Measurements from ENCODE around the gene FBXO47.
"Not testable (repeated sequence)": the region's sequence is repeated elsewhere in the genome, so short reads cannot be mapped to it uniquely, and the experiment has no call there.

Gene FBXO47

GRCh38 chr17:38921756-38922411 is 45.3 kb downstream of the FBXO47 start:
- no peak for DNase-seq (ENCODE audit: low read depth)

DNA sequence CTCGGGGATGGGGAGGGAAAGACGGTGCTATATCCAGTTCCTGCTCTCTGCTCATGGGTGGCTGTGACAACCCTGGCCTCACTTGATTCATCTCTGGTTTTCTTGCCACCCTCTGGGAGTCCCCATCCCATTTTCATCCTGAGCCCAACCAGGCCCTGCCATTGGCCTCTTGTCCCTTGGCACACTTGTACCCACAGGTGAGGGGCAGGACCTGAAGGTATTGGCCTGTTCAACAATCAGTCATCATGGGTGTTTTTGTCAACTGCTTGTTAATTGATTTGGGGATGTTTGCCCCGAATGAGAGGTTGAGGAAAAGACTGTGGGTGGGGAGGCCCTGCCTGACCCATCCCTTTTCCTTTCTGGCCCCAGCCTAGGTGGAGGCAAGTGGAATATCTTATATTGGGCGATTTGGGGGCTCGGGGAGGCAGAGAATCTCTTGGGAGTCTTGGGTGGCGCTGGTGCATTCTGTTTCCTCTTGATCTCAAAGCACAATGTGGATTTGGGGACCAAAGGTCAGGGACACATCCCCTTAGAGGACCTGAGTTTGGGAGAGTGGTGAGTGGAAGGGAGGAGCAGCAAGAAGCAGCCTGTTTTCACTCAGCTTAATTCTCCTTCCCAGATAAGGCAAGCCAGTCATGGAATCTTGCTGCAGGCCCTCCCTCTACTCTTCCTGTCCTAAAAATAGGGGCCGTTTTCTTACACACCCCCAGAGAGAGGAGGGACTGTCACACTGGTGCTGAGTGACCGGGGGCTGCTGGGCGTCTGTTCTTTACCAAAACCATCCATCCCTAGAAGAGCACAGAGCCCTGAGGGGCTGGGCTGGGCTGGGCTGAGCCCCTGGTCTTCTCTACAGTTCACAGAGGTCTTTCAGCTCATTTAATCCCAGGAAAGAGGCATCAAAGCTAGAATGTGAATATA is 46.6 kb downstream of the FBXO47 start:
- no peak for DNase-seq (ENCODE audit: low read depth)

DNA sequence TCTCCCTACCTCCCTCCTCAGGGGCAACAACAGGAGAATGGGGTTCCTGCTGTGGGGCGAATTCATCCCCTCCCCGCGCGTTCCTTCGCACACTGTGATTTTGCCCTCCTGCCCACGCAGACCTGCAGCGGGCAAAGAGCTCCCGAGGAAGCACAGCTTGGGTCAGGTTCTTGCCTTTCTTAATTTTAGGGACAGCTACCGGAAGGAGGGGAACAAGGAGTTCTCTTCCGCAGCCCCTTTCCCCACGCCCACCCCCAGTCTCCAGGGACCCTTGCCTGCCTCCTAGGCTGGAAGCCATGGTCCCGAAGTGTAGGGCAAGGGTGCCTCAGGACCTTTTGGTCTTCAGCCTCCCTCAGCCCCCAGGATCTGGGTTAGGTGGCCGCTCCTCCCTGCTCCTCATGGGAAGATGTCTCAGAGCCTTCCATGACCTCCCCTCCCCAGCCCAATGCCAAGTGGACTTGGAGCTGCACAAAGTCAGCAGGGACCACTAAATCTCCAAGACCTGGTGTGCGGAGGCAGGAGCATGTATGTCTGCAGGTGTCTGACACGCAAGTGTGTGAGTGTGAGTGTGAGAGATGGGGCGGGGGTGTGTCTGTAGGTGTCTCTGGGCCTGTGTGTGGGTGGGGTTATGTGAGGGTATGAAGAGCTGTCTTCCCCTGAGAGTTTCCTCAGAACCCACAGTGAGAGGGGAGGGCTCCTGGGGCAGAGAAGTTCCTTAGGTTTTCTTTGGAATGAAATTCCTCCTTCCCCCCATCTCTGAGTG is 47.7 kb downstream of the FBXO47 start:
- DNase-seq (ENCODE audit: low read depth), result no peak

GRCh38 chr17:38918916-38919315 is 48.3 kb downstream of the FBXO47 start:
- no peak for DNase-seq (ENCODE audit: low read depth)

GRCh38 chr17:38918129-38918913 is 48.9 kb downstream of the FBXO47 start:
- no peak for DNase-seq (ENCODE audit: low read depth)

DNA sequence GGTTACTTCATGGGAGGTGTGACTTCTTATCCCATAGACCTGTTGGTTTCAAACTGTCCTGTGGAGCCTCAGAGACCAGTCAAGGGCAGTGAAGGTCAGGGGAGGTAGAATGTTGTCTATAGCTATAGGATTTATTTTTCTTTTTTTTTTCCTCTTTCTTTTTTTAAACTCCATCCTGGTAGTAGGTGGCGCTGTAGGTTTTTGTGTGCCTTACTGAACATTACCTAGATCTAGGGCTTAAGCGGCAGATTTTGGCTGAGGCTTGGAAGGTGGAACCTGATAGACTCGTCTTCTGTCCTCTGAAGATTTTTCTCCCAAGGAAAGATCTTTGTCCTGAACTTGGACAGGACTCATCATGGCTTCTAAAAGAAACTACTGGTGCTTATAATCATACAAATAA is 49.9 kb downstream of the FBXO47 start:
- no peak for DNase-seq (ENCODE audit: low read depth)

GRCh38 chr17:38916771-38917170 is 50.4 kb downstream of the FBXO47 start:
- DNase-seq (ENCODE audit: low read depth), result no peak

DNA sequence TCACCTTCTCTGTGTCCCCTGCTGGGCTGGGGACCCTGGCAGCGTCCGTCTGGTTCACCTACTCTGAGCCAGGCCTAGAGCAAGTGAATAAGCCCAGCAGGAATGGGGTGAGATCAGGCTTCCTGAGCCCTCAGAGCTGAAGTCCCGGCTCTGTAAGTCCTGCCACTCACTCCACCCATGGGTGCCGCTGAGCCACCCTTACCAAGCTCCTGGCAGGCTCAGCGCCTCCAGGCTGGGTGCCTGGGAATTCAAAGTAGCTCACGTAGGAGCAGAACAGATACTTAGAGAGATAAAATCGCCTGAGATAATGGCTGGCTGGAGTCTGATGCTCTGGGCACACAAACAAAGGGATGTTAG is 51.6 kb downstream of the FBXO47 start:
- no peak for DNase-seq (ENCODE audit: low read depth)

- no peak for DNase-seq (ENCODE audit: low read depth)
Observed at GRCh38 chr17:38914741-38915638, 52.2 kb downstream of the FBXO47 start.

DNA sequence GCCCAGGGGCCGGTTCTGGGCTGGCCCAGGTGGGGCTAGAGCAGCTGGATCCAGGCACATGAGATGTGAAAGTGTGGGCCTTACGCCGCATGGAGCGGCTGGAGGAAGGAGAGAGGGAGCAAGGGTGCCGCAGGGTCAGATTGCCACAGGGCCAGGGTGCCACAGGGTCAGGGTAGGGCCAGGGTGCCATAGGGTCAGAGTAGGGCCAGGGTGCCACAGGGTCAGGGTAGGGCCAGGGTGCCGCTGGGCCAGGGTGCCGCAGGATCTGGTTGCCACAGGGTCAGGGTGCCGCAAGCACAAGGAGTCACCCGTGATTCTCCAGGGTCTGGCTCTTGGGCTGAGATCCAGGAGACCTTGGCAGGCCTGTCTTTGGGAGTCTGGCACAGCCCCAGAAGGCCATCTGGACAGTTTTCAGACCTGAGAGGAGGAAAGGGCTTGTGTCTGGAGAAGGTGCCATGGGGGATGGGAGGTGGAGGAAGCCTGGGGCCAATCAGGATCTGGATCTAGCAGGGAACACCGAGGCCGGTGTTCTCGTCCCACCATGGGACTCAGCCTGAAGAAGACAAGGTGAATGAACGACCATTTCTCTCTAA is 54.9 kb downstream of the FBXO47 start:
- DNase-seq (ENCODE audit: low read depth), result no peak

GRCh38 chr17:38911731-38912081 is 55.5 kb downstream of the FBXO47 start:
- DNase-seq (ENCODE audit: low read depth), result not testable (repeated sequence)

GRCh38 chr17:38911081-38911730 is 56.0 kb downstream of the FBXO47 start:
- no peak for DNase-seq (ENCODE audit: low read depth)

DNA sequence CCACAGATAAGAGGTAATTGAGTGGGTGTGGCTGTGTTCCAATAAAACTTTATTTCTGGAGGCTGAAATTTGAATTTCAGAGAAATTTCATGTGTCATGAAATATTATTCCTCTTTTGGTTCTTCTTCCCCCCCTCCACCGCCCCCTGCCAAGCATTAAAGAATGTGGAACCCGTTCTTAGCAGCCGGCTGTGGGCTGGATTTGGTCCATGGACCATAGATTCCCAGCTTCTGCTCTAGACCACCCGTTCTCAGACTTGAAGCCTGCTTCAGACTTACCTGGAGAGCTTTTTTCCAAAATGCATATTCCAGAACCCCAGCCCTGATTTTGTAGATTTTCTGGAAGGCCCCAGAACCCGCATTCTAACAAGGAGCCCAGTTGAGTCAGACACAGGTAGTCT is 56.9 kb downstream of the FBXO47 start:
- no peak for DNase-seq (ENCODE audit: low read depth)

GRCh38 chr17:38908676-38909181 is 58.5 kb downstream of the FBXO47 start:
- DNase-seq (ENCODE audit: low read depth), result no peak

DNA sequence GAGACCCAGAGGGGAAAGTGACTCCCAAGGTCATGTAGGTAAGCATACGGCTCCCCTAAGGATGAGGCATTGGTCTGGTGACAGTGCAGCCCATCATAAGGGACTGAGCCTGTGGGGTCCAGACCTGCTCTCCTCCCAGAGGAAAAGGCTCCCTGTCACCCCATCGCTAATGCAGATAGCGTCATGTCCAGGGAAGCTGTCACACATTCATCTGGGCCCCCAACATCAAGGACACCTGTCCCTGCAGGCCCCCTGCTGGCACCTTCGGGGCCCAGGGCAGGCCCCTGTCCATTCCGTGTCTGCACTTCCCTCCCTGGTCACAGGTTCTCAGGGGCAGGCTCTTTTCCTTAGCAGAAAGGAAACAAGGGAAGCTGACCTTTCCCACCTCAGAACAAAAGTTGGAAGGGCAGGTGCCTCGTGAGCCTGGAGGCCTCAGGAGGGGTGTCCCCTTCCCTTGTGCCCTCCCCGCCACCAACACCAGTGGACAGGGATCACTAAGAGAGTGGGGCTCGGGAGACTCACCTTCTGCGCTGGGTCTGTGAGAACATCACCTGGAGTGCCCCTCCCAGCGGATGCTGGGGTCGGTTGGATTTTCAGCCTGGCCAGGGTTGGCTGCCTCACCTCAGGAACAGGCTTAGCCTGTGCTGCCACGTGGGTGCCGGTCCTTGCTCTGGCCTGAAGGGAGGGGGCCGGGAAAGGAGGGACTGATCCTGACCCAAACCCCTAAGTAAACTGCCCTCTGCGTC is 59.1 kb downstream of the FBXO47 start:
- no peak for DNase-seq (ENCODE audit: low read depth)

GRCh38 chr17:38906460-38907228 is 60.6 kb downstream of the FBXO47 start:
- no peak for DNase-seq (ENCODE audit: low read depth)

DNA sequence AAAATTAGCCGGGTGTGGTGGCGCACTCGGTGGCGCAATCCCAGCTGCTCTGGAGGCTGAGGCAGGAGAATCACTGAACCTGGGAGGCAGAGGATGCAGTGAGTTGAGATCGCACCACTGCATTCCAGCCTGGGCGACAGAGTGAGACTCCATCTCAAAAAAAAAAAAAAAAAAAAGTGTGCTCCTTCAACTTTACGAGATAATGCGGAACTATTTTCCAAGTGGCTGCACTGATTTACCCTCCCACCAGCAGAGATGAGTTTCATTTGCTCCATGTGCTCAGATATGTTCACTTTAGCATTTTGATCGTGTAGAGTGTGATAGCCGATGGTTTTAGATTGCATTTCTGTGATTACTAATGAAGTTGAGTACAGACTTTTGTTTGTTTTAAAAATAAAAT is 61.8 kb downstream of the FBXO47 start:
- no peak for DNase-seq (ENCODE audit: low read depth)

GRCh38 chr17:38904892-38905291 is 62.3 kb downstream of the FBXO47 start:
- no peak for DNase-seq (ENCODE audit: low read depth)
